ENCODE measurements around the gene PREPL. TPM values are rescaled to one million over a fixed set of nuclear protein-coding genes. Genes with fewer than 3 reads are reported as not detected.

The PREPL gene
- total RNA-seq = 19.0 and 29.8 TPM in 2 replicates

DNA sequence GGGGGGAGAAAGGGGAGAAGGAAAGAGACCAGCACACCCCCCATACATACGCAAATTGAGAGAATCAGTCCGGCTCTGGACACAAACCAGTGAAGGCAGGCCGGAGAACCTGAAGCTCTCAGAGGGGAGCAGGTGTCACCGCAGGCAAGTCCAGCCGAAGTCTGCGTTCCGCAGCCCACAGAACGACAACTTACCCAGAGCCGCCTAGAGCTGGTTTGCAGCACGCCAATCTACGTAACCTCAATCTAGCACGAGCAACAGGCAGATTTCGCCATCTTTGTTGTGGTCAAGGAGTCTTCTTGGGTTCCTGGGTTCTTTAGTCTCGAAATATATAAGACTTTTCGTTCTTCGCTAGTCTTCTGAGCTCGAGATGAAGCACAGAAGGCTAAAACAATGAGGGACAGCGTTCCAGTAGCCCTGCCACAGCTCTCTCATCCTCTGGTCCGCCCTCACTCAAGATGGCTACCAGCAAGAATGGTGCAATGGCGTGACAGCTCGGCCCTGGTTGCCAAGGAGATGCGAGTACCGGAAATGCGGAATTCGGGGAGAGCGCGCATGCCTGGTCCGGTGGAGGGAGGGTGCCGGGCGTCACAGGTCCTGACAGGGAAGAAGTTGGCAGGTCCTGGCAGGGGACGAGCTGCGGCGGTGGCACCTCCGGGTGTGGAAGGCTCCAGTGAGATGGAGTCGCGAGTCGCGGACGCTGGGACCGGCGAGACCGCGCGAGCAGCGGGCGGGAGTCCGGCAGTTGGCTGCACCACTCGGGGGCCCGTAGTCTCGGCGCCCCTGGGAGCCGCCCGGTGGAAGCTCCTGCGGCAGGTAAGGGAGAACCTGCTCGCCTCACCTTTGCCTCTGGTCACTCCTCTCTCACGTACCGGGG lies at the start of gene PREPL, which contains the start of gene CAMKMT:
TSS of gene PREPL (minus strand) at position 165 of the 877 bp plus-strand sequence. CDS start 15,152 bp downstream, outside the sequence.
TSS of gene CAMKMT (plus strand) at position 618 of the 877 bp plus-strand sequence.

Other genes starting within 250 kb of the PREPL start
- 17.8 and 18.1 TPM in 2 replicates for gene PPM1B, start 192.6 kb downstream of the PREPL start, total RNA-seq
- gene SLC3A1, start 86.0 kb downstream of the PREPL start, total RNA-seq = 2.4 TPM in 1 of 2 replicates, not detected in the other
- 4.9 and 7.5 TPM in 2 replicates for gene CAMKMT, start 453 bp upstream of the PREPL start, total RNA-seq